HG03159 (cell line): ENCODE results near the gene PWWP3B.
"Not testable (repeated sequence)": the region's sequence is repeated elsewhere in the genome, so short reads cannot be mapped to it uniquely, and the experiment has no call there.

Source experiments
- ATAC-seq: cut with Tn5 transposase; IDR thresholded peaks from one replicate; pipeline ENCODE4 v1.9.1; 2021; ENCODE audit warnings: mild to moderate bottlenecking, moderate library complexity; ENCODE audit not compliant: unreplicated experiment

Gene PWWP3B

DNA sequence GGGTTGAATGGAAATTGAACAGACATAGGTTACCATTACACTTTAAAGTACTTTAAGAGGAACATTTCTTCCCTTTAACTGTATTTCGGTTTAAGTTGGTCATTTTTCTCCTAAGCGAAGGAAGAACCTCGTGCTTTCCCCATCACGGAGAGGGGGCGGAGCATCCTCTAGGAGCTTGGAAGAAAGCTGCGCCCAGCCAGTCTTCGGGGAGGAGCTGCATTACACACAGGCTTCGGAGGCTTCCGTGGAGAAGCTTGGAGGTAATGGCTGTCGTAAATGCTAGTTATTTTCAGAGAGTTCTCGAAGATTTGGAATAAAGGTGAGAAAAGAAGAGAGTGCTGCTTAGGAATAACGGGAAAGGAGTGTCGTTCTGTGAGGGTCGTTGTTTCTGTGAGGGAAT lies at the start of gene PWWP3B:
Gene PWWP3B, plus strand, starts transcription at position 199 of the 400 bp plus-strand sequence. CDS start 37,128 bp downstream, outside the sequence.
- no peak for ATAC-seq

DNA sequence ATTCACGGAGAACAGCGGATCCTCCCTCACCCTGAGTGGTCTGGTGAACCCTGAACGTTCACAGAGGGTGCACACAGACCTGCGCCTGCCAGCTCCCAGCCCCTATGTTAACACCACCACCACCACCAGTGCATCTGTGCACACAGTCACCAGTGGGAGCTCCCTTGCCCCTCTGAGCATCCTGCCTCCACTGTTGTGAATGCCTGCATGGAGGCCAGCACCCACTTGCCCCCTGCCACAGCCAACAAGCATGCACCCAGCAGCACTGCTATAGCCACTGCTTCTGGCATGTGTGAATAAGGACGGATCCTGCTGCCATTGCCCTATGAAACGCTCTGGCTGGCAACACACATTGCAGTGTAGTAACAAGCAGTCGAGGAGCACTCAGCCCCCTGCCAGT lies 29.1 kb upstream of the PWWP3B start:
- no peak for ATAC-seq

DNA sequence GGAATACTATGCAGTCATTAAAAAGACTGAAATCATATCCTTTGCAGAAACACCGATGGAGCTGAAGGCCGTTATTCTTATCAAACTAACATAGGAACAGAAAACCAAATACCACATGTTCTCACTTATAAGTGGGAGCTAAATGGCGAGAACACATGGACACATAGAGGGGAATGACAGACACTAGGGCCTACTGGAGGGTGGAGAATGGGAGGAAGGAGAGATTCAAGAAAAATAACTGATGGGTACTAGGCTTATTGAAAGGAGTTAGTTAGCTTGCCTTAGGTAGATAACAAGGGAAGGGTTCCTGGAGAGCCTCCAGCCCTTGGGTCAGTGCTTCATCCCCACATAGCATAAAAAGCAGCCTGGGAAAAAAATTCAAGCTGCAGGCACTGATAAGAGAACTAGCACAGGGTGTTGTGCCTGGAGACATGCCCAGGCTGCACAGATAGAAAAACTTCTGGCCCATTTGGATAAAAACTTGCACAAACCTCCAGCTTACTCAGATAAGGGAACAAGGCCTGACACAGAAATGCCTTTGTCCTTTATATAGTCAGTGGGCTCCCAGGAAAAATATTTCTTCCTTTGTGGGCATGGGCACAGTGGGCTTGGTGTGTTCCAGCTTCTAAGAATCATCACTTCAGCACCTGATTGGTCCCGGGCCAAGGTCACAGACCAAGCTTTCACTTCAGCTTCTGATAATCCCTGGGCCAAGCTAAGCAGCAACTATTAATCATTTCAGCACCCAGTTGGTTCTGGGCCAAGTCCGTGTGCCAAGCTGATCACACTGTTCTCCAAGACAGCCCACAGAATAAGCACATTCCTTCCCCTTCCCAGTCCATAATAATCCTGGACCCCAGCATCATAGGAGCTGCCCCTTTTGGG lies 23.1 kb upstream of the PWWP3B start:
- no peak for ATAC-seq

DNA sequence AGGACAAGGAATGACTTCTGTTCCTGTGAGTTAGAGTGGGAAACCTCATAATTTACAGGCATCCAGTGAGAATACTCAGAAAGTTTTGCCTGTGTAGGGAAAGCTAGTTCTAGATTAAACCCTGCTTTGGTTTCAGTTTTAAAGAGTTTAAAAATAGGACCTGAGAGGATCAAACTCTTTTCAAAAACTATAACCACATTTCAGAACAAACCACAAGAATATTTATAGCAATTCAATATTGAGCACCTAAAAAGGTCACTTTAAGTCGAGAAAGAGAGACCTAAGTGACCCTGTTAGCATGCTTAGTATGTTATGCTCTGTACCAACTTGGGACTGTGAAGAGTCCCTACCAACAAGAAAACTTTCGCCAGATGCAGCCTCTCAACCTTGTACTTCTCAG lies 17.4 kb upstream of the PWWP3B start:
- no peak for ATAC-seq

DNA sequence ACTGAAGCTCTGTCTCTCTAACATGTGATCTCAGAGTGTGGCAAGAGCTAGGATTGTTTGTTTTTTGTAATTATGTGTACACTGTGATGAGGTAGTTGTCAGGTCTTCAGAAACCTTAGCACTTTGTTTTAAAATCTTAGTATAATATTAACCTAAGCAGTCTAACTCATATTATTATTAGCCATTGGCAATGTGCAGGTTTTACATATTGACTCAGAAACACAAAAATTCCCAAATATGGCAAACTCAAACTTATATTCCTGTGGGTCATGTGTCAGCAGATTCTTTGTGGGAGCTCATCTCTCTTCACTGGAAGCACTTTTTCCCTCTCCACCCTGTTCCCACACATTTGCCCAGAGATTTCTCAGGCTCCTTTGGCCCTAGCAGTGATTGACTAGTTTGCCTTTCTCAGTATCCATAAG lies 8.2 kb upstream of the PWWP3B start:
- no peak for ATAC-seq

DNA sequence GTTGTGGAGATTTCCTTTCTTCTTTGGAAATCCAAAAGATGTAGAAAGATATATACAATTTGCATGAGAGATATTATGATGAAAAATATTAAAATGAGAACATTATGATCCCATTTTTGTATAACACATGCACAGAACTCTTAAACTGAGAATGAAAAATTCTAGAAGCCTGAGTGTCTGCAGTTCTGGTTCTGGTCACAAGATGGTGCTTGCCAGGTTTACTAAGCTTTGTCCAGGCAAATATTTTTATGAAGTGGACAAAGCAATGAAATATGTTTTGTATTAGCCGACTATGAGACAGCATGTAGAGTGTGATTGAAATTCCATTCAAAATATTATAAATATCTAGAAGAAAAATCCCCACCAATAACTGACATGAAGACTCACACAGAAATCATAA lies 2.2 kb downstream of the PWWP3B start:
- ATAC-seq, result no peak

DNA sequence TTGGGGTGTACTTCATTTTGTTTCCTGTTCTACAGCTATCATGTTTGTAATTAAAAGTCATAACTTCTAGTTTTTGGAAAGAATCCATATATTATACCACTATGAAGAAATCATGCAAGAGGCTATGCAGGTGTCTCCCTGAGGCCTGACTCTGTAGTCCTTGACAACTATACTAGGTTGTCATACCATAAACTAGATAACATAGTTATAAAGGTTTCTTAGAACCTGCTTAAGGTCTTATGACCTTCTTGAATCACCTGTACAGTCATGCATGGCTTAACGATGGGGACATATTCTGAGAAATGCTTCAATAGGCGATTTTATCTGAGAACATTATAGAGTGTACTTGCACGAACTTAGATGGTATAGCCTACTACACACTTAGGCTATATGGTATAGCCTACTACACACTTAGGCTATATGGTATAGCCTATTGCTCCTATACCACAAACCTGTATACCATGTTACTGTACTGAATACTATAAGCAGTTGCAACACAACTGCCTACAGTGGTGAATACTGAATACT lies 3.3 kb downstream of the PWWP3B start:
- ATAC-seq, result no peak

DNA sequence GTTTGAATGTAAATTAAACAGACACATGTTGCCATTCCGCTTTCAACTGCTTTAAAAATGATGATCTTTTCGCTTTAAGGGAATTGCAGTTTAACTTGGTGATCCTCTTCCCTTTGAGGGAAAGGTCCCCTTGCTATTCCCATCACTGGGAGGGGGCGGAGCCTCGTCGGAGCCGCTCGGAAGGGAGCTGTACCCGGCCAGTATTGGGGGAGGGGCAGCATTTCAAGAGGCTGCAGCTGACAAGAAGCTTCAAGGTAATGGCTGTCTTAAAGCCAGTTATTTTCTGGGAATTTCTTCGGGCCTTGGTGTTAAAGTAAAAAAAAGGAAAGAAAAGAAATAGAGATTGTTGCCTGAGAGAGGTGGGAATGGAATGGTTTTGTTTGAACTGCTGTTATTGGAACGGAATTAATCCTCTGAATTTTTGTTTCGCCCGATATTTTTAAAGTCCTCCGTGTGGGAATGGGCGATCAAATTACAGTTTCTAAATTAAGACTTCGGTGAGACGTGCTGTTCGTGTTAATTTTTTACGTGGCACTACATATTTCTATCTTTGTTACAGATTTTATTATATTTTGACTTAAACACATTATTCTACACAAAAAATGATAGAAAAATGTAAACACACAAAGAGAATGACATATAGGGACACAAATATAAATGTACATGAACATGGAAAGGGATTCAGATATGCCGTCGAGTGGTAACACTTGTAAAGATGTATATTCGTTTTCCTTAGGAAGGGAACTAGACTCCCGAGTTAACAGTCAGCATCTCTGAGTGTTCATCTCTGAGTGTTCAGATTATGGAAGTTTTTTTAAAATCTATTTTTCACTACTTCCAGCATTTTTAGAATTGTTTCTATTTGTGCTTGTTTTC lies 9.2 kb downstream of the PWWP3B start:
- no peak for ATAC-seq

DNA sequence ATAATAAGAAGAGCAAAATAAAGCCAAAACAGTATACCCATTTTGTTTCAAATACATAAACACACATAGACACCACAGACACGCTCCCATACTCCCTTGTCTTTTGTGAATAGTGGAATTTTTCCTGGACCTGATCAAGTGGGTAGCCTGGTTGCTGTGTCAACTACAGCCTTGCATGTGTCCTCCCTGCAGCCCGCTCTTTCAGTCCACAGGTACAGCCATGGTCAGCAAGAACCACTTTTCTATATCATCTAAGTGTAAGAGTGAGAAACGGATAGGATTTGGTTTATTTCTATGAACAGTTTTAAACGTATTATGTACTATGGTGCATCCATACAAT lies 9.8 kb downstream of the PWWP3B start:
- ATAC-seq, result no peak

DNA sequence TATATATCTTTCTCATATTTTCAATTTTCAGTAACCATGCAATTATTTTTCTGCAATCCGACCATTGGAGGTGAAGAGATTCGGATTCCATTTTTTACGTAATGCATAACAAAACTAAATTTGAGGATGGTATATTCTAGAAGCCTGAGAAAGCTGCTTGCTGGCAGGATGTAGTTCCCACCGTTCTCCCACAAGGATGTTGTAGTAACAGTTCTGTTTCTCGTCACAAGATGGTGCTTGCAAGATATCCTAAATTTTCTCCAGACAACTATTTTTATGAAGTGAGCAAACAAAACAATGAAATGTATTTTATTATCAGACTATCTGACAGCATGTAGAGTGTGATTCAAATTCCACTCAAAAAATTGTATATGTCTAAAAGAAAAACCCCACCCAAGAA lies 10.7 kb downstream of the PWWP3B start:
- no peak for ATAC-seq

DNA sequence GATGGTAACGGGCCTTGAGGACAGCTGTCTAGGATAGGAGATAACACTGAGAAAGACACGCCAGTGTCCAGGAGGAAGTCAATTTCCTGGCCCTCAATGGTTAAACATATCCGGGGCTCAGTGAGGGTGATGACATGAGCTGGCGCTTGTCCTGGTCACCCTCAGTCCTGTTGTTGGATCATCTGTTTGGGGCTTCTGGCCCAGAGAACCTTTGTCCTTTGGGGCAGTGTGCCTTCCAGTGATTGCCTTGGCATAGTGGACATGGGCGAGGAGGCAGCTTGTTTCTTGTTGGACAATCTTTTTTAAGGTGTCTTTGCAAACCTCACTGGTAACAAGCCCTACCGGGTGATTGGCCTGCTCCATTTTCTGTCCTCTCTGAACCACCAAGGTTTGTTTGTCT lies 15.6 kb downstream of the PWWP3B start:
- not testable (repeated sequence) for ATAC-seq

DNA sequence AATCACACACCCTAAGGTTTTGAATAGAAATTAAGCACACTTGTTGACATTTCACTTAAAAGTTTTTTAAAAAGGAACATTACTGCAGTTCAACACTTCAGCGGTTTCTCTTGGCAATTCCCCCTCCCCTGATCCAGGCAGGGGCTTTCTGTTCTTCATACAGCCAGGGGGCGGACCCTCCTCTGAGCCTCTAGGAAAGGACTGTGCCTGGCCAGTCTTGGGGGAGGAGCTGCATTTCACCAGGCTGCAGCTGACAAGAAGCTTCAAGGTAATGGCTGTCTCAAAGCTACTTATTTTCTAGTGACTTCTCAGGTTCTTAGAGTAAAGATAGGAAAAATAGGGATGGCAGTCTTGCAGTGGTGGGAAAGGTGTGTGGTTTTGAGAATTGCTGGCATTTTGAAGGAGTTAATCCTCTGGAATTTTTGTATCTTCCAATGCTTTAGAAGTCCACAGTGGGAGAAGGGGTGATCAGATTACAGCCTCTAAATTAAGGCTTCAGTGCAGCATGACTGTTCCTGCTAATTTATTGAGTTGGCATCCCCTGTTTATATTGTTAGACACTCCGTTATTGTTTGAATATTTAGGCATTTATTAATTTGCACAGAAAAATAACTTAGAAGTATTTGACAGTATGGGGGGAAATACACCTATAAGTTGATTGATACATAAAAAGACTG lies 33.5 kb downstream of the PWWP3B start:
- no peak for ATAC-seq

DNA sequence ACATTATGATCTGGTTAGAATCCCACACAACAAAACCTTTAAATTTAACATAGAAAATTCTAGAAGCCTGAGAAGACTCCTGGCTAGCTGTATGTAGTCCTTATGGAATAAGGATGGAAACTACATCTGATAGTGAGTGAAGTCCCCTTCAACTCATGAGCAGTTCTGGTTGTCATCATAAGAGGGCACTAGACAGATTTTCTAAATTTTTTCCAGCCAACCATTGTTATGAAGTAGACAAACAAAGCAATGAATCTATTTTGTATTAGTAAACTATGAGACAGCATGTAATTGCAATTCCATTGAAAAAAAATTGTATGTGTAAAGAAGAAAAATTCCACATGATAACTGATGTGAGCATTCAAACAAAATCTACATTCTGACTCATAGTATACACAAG lies 35.2 kb downstream of the PWWP3B start:
- no peak for ATAC-seq

DNA sequence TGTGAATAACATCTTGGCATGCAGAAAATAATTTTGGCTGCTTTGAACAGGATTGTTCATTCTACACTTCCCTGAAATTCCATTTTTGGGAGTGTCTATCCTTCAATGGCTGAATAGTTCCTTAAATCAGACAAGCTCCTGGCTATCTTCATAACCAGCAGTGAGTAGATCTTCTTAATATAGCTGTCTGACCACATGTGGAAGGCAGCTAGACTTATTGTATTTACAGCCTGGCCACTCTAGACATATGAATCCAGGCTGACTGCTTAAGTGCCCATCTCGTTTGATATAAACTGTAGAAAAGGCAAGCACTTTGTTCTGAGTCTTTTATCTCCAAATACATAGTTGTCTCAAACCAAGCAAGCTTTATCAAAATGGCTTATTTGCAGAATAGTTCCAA lies 40.0 kb downstream of the PWWP3B start:
- no peak for ATAC-seq
